OCI-LY1 (cell line): ENCODE results near the gene PRAMEF6.
"Not testable (repeated sequence)": the region's sequence is repeated elsewhere in the genome, so short reads cannot be mapped to it uniquely, and the experiment has no call there.

Source experiments
- EZH2 ChIP-seq: fragments of 200-600 bp; sonication (generic), shearing (Covaris generic); IDR thresholded peaks from 2 replicates; pipeline ENCODE4 v1.8.0; 2017; ENCODE audit warnings: borderline replicate concordance, mixed run types, mild to moderate bottlenecking, antibody characterized with exemption, low read length, moderate library complexity, mixed read lengths
- TF ChIP-seq, protein P1 (sequence below): fragments of 200-600 bp; sonication (generic), shearing (Covaris generic); IDR thresholded peaks from 2 replicates; pipeline ENCODE4 v1.5.1; 2017; ENCODE audit warnings: mild to moderate bottlenecking, antibody characterized with exemption, low read length, moderate library complexity, mixed read lengths

GRCh38 chr1:12947480-12947879 lies at the start of gene PRAMEF6:
- TF ChIP-seq, protein P1, sequence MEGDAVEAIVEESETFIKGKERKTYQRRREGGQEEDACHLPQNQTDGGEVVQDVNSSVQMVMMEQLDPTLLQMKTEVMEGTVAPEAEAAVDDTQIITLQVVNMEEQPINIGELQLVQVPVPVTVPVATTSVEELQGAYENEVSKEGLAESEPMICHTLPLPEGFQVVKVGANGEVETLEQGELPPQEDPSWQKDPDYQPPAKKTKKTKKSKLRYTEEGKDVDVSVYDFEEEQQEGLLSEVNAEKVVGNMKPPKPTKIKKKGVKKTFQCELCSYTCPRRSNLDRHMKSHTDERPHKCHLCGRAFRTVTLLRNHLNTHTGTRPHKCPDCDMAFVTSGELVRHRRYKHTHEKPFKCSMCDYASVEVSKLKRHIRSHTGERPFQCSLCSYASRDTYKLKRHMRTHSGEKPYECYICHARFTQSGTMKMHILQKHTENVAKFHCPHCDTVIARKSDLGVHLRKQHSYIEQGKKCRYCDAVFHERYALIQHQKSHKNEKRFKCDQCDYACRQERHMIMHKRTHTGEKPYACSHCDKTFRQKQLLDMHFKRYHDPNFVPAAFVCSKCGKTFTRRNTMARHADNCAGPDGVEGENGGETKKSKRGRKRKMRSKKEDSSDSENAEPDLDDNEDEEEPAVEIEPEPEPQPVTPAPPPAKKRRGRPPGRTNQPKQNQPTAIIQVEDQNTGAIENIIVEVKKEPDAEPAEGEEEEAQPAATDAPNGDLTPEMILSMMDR: not testable (repeated sequence)
- not testable (repeated sequence) for TF ChIP-seq EZH2
